ENCODE data around the gene CFAP299.

Gene CFAP299

GRCh38 chr4:80956421-80956820, 620.9 kb downstream of the CFAP299 start:
- no peaks in the 10 kb centered on the region for H3K36me3 ChIP-seq (replicated peaks; ENCODE audit: insufficient read depth, low read length)

GRCh38 chr4:80963051-80963450, 627.5 kb downstream of the CFAP299 start:
- Histone ChIP-seq H3K4me2 (ENCODE audit: low read depth, low read length) (no peak overlapping the region), H2AFZ (ENCODE audit: low read length) (no peak overlapping the region), H3F3A (ENCODE audit: insufficient read depth, low read length) (no peaks in the 10 kb centered on the region), H3K9me3 (replicated peaks; ENCODE audit: insufficient read depth, low read length) (no peaks in the 10 kb centered on the region), H3K4me3 (ENCODE audit: low read length) (no peak overlapping the region), H3K4me1 (ENCODE audit: low read length) (no peaks in the 10 kb centered on the region), H3K27me3 (replicated peaks; ENCODE audit: insufficient read depth, low read length) (no peaks in the 10 kb centered on the region), H3K9me2 (replicated peaks; ENCODE audit: insufficient read depth, low read length) (no peaks in the 10 kb centered on the region), H3K27ac (ENCODE audit: low read length) (no peak overlapping the region), H4K20me1 (ENCODE audit: insufficient read depth, low read length) (no peaks in the 10 kb centered on the region), H3K9ac (ENCODE audit: low read length) (no peak overlapping the region), H3K79me2 (ENCODE audit: low read length) (no peaks in the 10 kb centered on the region), H3K36me3 (replicated peaks; ENCODE audit: insufficient read depth, low read length) (no peaks in the 10 kb centered on the region)
- no peak for DNase-seq
- no peak for TF ChIP-seq EZH2 (optimal IDR thresholded peaks at IDR 0.05; ENCODE audit: low read depth, low read length)
- TF ChIP-seq EZH2phosphoT487 (IDR thresholded peaks at IDR 0.05; ENCODE audit: low read length), result no peak
- no peak for TF ChIP-seq CTCF (IDR thresholded peaks at IDR 0.05; ENCODE audit: low read length)

More at GRCh38 chr4:80956421-80956820, 620.9 kb downstream of the CFAP299 start:
- Histone ChIP-seq H3K9ac (ENCODE audit: low read length) (no peak overlapping the region), H3F3A (ENCODE audit: insufficient read depth, low read length) (no peaks in the 10 kb centered on the region), H3K79me2 (ENCODE audit: low read length) (no peaks in the 10 kb centered on the region), H3K4me3 (ENCODE audit: low read length) (no peak overlapping the region), H3K9me2 (replicated peaks; ENCODE audit: insufficient read depth, low read length) (no peaks in the 10 kb centered on the region), H3K27me3 (replicated peaks; ENCODE audit: insufficient read depth, low read length) (no peaks in the 10 kb centered on the region), H3K27ac (ENCODE audit: low read length) (no peak overlapping the region), H3K4me1 (ENCODE audit: low read length) (no peaks in the 10 kb centered on the region), H3K4me2 (ENCODE audit: low read depth, low read length) (no peak overlapping the region), H4K20me1 (ENCODE audit: insufficient read depth, low read length) (no peaks in the 10 kb centered on the region), H2AFZ (ENCODE audit: low read length) (no peak overlapping the region), H3K9me3 (replicated peaks; ENCODE audit: insufficient read depth, low read length) (no peaks in the 10 kb centered on the region)
- no peak for TF ChIP-seq EZH2phosphoT487 (IDR thresholded peaks at IDR 0.05; ENCODE audit: low read length)
- no peak for DNase-seq

GRCh38 chr4:80967346-80967745, 631.8 kb downstream of the CFAP299 start:
- Histone ChIP-seq H3K36me3 (replicated peaks; ENCODE audit: insufficient read depth, low read length) (no peaks in the 10 kb centered on the region), H3K27me3 (replicated peaks; ENCODE audit: insufficient read depth, low read length) (no peaks in the 10 kb centered on the region), H2AFZ (ENCODE audit: low read length) (no peak overlapping the region), H3F3A (ENCODE audit: insufficient read depth, low read length) (no peaks in the 10 kb centered on the region), H4K20me1 (ENCODE audit: insufficient read depth, low read length) (no peaks in the 10 kb centered on the region), H3K9me3 (replicated peaks; ENCODE audit: insufficient read depth, low read length) (no peaks in the 10 kb centered on the region), H3K4me3 (ENCODE audit: low read length) (no peak overlapping the region), H3K4me2 (ENCODE audit: low read depth, low read length) (no peak overlapping the region), H3K27ac (ENCODE audit: low read length) (no peak overlapping the region), H3K9ac (ENCODE audit: low read length) (no peak overlapping the region), H3K79me2 (ENCODE audit: low read length) (no peaks in the 10 kb centered on the region), H3K4me1 (ENCODE audit: low read length) (no peaks in the 10 kb centered on the region), H3K9me2 (replicated peaks; ENCODE audit: insufficient read depth, low read length) (no peaks in the 10 kb centered on the region)
- no peak for TF ChIP-seq CTCF (IDR thresholded peaks at IDR 0.05; ENCODE audit: low read length)
- TF ChIP-seq EZH2phosphoT487 (IDR thresholded peaks at IDR 0.05; ENCODE audit: low read length), result no peak
- TF ChIP-seq EZH2 (optimal IDR thresholded peaks at IDR 0.05; ENCODE audit: low read depth, low read length), result no peak
- DNase-seq, result no peak

- no peak for DNase-seq
- H3K9me2 ChIP-seq (replicated peaks; ENCODE audit: insufficient read depth, low read length), result no peaks in the 10 kb centered on the region
- no peaks in the 10 kb centered on the region for H4K20me1 ChIP-seq (ENCODE audit: insufficient read depth, low read length)
- H3K27me3 ChIP-seq (replicated peaks; ENCODE audit: insufficient read depth, low read length), result no peaks in the 10 kb centered on the region
- H3F3A ChIP-seq (ENCODE audit: insufficient read depth, low read length), result no peaks in the 10 kb centered on the region
- no peaks in the 10 kb centered on the region for H3K79me2 ChIP-seq (ENCODE audit: low read length)
- no peak overlapping the region for H3K4me2 ChIP-seq (ENCODE audit: low read depth, low read length)
- no peak overlapping the region for H2AFZ ChIP-seq (ENCODE audit: low read length)
- no peaks in the 10 kb centered on the region for H3K4me1 ChIP-seq (ENCODE audit: low read length)
- H3K36me3 ChIP-seq (replicated peaks; ENCODE audit: insufficient read depth, low read length), result no peaks in the 10 kb centered on the region
- no peaks in the 10 kb centered on the region for H3K9me3 ChIP-seq (replicated peaks; ENCODE audit: insufficient read depth, low read length)
- no peak overlapping the region for H3K27ac ChIP-seq (ENCODE audit: low read length)
- no peak overlapping the region for H3K9ac ChIP-seq (ENCODE audit: low read length)
- H3K4me3 ChIP-seq (ENCODE audit: low read length), result no peak overlapping the region
- TF ChIP-seq CTCF (IDR thresholded peaks at IDR 0.05; ENCODE audit: low read length) (no peak), EZH2 (optimal IDR thresholded peaks at IDR 0.05; ENCODE audit: low read depth, low read length) (no peak), EZH2phosphoT487 (IDR thresholded peaks at IDR 0.05; ENCODE audit: low read length) (no peak)
Measured at GRCh38 chr4:80980239-80980638, 644.7 kb downstream of the CFAP299 start.

All from MM.1S (cell line).